GM06990 (cell line): Measurements from ENCODE around the gene CPT2.

Source experiments
- DNase-seq: peaks from one replicate; pipeline ENCODE4 v3.0.0-alpha.2; 2011; ENCODE audit not compliant: insufficient read length; ENCODE audit errors: extremely low read depth
- H3K27me3 ChIP-seq: replicated peaks from 2 replicates; pipeline ENCODE4 v1.6.0; 2011; ENCODE audit warnings: low read length; ENCODE audit not compliant: control insufficient read depth, insufficient read depth
- H3K36me3 ChIP-seq: 2 replicates; pipeline ENCODE4 v1.5.1; 2011; ENCODE audit warnings: low read length; ENCODE audit not compliant: control insufficient read depth, insufficient read depth
- H3K4me3 ChIP-seq: replicated peaks from 2 replicates; pipeline ENCODE4 v1.5.1; 2011; ENCODE audit warnings: low read depth, mild to moderate bottlenecking, control low read depth, low read length
- TF ChIP-seq, protein P1 (sequence below): IDR thresholded peaks from 2 replicates; pipeline ENCODE4 v1.5.1; 2011; ENCODE audit warnings: low read length, control low read depth, mild to moderate bottlenecking, inconsistent platforms; ENCODE audit not compliant: insufficient read depth, poor library complexity, severe bottlenecking

The CPT2 gene

DNA sequence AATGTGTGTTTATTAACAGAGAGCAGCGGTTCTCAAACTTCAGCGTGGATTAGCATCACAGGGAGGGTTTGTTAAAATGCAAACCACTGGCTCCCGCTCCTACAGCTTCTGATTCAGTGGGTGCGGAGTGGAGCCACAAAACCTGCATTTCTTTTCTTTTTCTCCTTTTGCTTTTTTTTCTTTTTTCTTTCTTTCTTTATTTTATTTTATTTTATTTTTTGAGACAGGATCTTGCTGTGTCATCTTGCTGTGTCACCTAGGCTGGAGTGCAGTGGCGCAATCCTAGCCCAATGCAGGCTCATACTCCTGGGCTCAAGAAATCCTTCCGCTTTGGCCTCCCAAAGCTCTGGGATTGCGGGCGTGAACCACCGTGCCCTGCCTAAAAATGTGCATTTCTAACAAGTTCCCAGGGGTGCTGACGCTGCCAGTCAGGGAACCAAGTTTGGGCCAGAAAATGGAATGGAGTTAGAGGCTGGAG, 33.3 kb upstream of the CPT2 start:
- TF ChIP-seq, protein P1, sequence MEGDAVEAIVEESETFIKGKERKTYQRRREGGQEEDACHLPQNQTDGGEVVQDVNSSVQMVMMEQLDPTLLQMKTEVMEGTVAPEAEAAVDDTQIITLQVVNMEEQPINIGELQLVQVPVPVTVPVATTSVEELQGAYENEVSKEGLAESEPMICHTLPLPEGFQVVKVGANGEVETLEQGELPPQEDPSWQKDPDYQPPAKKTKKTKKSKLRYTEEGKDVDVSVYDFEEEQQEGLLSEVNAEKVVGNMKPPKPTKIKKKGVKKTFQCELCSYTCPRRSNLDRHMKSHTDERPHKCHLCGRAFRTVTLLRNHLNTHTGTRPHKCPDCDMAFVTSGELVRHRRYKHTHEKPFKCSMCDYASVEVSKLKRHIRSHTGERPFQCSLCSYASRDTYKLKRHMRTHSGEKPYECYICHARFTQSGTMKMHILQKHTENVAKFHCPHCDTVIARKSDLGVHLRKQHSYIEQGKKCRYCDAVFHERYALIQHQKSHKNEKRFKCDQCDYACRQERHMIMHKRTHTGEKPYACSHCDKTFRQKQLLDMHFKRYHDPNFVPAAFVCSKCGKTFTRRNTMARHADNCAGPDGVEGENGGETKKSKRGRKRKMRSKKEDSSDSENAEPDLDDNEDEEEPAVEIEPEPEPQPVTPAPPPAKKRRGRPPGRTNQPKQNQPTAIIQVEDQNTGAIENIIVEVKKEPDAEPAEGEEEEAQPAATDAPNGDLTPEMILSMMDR: no peak
- Histone ChIP-seq H3K4me3 (no peak overlapping the region), H3K27me3 (no peaks in the 10 kb centered on the region), H3K36me3 (no peaks in the 10 kb centered on the region)
- DNase-seq: no peak

GRCh38 chr1:53165408-53165961, 31.1 kb upstream of the CPT2 start:
- no peaks in the 10 kb centered on the region for H3K36me3 ChIP-seq
- DNase-seq: no peak
- TF ChIP-seq, protein P1: no peak
- H3K4me3 ChIP-seq: no peak overlapping the region
- no peaks in the 10 kb centered on the region for H3K27me3 ChIP-seq

DNA sequence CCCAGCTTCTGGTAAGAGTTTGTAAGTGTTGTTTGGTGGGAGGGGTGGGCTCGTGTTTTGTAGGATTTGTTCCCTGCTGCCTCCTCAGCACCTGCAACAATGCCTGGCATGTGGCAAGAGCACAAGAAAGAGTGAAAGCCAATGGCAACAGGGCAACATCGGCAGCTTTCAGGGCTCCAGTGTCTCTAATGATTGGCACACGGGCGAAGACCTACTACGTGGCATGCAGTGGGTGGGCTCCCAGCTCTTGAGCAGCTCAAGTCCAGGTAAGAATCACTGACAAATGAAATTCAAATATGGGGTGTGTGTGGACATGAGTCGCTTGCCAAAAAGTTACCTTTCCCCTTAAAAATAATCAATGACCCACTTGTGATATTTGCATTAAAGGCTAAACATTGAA, 30.3 kb upstream of the CPT2 start:
- Histone ChIP-seq H3K4me3 (no peak overlapping the region), H3K27me3 (no peaks in the 10 kb centered on the region), H3K36me3 (no peaks in the 10 kb centered on the region)
- no peak for DNase-seq
- TF ChIP-seq, protein P1: no peak

DNA sequence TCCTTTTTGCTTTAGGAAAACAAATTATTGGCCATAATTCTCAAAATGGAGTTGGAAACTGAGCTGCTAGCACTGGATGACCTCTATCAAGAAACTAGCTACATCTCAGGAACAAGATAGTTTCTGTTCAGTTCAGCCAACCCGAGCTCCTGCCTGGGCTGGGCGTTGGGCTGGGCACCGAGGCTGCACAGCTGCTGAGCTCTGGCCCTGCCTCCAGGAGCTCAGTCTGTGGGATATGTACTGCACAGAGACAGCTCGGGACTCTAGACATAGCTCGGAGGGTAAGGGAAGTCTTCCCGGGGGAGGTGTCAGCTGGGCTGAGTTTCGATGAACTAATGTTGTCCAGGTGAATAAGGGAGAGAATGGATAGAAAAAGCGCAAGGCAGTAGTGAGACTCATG, 29.7 kb upstream of the CPT2 start:
- TF ChIP-seq, protein P1: no peak
- H3K27me3 ChIP-seq: no peaks in the 10 kb centered on the region
- no peak for DNase-seq
- no peaks in the 10 kb centered on the region for H3K36me3 ChIP-seq
- no peak overlapping the region for H3K4me3 ChIP-seq

DNA sequence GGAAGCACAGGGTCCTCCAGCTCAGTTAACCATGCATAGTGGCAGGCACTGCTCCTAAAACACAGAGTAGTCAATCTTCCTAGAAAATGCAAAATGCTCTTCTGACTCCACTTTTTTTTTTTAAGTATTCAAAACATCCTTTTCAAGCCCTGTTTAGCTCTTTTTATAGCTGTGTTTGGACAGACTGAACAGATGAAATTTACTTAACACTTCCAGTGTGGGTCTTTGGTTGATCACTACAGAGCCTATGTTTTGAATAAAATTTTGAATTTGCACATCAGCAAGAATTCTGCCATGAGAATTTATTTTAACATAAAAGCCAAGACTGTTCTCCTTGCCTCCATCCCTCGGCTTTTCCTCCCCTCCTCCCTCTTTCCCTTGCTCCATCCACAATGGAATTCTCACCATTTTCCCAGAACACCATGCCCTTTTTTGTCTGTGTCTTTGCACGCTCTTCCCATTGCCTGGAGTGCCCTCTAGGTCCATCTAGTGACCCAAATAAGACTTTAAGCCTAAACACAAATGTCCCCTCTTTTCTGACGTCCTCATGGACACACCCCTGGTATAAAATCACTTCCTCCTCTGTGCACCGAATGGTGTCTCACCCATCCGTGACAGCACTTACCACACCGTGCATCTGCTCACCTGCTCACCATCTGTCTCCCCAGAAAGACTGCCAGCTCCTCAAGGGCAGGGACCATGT, 24.0 kb upstream of the CPT2 start:
- TF ChIP-seq, protein P1: no peak
- H3K36me3 ChIP-seq: no peaks in the 10 kb centered on the region
- no peak overlapping the region for H3K4me3 ChIP-seq
- H3K27me3 ChIP-seq: no peaks in the 10 kb centered on the region; the same call in 1 of the 2 replicates
- DNase-seq: no peak
